ENCODE results near the gene TEX19. TPM values are rescaled to one million over a fixed set of nuclear protein-coding genes. Genes with fewer than 3 reads are reported as not detected.
"Not testable (repeated sequence)": the region's sequence is repeated elsewhere in the genome, so short reads cannot be mapped to it uniquely, and the experiment has no call there.

TEX19 gene
- total RNA-seq, 1 donor from 2014 or later: 0.10 TPM

DNA sequence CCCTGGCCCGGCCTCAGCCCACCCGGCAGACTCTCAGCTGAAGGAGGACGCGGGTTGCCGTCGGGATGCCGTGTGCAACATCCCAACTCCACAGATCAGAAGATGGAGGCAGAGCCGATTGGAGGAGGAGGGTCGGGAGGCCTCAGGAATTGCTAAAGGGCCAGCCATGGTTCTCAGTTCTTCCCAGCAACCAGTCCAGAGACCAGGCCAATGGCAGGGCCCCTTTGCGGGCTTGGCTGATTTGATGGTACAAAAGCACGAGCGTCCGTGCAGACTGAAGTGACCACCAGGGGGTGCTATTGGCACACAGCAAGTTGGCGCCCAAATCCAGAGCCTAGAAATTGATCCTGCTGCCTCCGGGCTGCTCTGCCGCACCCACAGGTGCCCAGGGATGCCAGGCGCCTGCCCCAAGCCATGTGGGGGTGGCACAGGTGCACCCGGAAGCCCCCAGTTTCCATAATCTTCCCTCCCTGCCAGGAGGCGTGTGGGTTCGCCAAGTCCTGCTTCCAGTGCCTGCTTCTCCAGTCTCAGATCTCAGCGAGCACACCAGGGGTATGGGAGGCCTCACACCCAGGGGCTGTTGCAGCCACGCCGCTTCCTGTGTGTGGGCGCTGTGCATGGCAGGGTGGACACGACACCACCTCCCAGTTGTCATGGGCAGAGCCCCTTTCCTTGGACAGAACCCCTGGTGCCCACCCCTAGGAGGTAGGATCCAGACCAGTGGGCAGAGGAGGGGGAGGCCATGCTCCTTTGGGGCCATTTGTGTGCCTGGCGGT lies 7.1 kb upstream of the TEX19 start:
- intact Hi-C loops (cut with micrococcal nuclease): loop anchor here (1.0 to 10.0 kb wide), 4 partner anchors 62 to 423 kb away; no protein-coding TSS in a partner anchor

DNA sequence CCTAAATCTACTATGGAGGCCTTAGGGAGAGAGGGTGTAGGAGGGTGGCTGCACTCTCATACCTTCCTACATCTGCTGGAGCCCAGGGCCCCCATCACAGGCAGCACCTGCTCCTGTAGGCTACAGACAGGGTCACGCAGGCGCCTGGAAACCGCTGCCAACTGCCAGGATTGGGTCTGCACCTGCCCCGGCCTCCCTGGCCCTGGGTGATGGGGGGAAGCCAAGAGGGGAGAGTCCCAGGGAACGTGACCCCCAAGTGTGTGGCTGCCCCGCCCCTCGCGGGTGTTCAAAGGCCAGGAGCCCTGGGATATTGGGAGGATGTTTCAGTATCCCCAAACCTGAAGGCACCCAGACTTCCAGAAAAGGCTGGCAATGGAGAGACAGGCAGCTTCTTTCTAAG lies 5.6 kb upstream of the TEX19 start:
- intact Hi-C loops (cut with micrococcal nuclease): loop anchor here (10.0 kb wide), 1 partner anchor 421 kb away; no protein-coding TSS in a partner anchor

DNA sequence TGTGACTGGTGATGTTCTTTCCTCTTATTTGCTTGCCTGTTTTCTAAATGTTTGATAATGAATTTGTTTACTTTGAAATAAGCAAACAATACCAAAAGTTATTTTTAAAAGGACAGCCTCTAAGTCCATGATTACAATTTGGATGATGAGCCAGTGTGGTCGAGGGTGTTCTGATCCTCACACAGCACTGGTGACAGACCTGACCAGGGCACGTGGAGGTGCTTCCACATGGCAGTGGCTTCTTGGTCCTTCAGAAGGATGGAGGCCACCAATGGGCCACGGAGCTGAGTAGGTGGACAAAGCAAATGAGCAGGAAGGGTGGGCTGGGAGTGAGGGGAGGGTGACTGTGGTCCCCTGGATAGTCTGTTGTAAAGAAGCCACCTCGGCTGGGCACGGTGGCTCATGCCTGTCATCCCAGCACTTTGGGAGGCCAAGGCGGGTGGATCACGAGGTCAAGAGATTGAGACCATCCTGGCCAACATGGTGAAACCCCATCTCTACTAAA lies 4.2 kb upstream of the TEX19 start:
- intact Hi-C loops (cut with micrococcal nuclease): loop anchor here (10.0 kb wide), 1 partner anchor 420 kb away; no protein-coding TSS in a partner anchor

DNA sequence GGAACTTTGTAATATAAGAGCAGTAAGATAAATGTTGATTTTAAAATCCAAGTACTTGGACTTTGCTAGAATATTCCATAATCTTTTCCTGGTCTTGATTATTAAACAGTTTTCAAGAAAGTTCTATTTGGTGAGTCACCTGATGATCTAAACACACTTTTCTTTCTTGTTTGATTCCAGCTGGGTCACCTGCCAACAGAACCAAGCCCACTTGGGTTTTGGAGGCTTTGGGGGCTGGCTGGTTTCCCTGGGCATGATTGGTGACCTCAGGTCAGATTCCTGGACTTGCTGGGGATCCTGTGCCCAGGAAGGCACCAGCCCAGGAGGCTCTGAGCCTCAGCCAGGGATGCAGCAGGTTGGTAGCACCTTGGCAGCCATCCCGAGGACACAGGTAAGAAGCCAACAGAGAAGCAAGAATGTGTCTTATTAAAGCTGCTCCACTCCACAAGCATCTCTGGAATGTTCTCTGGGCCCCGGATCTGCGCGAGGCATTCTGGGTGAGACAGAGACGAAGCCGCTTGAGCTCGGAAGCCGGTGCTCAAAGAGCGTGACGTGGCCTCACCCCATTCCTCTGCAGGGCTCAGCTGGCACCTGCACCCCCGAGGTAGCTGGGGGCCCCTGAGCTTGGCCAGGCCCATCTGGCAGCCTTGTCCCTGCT lies 3.1 kb upstream of the TEX19 start:
- intact Hi-C loops (cut with micrococcal nuclease): loop anchor here (10.0 kb wide), 1 partner anchor 419 kb away; no protein-coding TSS in a partner anchor

- intact Hi-C loops (cut with micrococcal nuclease): loop anchor here (10.0 kb wide), 1 partner anchor 418 kb away; no protein-coding TSS in a partner anchor
Observed at GRCh38 chr17:82356845-82357355, 2.1 kb upstream of the TEX19 start.

DNA sequence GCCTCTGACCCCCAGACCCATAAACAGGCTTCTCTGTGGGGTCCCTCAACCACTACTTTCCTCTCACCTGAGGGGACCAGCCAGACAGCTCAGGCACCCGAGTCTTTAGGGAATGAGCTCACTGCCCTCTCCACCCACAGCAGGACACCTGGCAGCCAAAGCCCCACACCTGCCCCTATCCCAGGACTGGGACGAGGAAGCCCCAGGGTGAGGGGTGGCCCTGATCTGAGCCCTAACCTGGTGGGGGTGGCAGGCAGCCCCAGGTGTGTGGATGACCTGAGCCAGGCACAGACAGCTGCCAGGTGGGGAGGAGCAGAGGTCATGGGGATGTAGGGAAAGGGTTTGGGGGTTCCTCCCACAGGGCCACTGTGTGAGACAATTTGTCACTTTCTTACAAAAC lies 1.7 kb upstream of the TEX19 start:
- intact Hi-C loops (cut with micrococcal nuclease): loop anchor here (10.0 kb wide), 1 partner anchor 417 kb away; no protein-coding TSS in a partner anchor

GRCh38 chr17:82359451-82360074 lies 516 bp downstream of the TEX19 start:
- intact Hi-C loops (cut with micrococcal nuclease): loop anchor here (10.0 kb wide), 1 partner anchor 415 kb away; no protein-coding TSS in a partner anchor

- intact Hi-C loops (cut with micrococcal nuclease): no loop called here
Observed at GRCh38 chr17:82361885-82362633, 3.0 kb downstream of the TEX19 start.

DNA sequence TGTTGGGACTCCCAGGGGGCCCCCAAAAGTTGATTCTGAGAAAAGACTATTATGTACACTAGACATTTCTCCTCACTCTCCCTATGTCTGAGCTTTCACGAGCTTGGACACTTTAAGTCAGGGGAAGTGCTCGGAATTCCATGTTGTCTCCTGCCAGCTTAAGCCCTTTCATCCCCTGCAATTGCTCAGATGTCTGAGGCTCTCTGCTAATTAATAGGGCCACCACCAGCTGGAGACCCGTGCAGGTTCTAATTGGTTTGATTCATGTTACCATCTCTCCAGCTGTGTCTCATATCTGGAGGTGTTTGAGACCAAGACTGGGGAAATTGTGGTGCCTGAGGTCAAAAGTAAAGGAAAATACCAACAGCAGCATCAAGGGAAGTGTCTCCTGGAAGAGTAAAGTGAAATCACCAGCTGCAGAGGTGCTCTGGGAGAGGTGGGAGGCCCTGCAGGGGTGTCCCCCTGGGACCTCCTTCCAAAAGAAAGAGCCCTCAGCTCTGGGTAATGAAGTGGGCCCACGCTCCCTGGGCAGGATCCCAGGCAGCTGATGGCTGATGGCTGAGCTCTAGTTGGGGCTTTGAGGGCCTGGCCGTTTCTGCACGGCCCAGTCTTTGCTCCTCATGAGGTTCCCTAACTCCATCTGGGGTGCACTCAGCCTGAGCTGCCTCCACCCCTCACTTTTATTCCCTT lies 6.7 kb downstream of the TEX19 start:
- intact Hi-C loops (cut with micrococcal nuclease): no loop called here

DNA sequence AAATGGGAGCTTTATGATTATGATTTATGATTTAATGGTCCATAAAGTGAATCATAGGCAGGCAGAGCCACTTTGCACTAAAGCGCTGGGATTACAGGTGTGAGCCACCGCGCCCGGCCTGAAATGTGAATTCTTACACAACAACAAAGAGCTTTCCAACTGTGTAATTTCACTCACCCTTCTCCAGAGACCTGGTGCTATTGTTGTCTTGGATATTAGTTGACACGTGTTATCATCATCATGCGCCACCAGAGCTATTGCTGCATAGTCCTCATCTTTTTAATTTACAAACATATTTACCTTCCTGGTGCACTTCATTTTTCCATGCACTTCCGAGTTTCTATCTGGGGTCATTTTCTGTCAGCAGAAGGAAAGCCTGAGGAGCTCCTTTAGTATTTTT lies 7.7 kb downstream of the TEX19 start:
- intact Hi-C loops (cut with micrococcal nuclease): no loop called here

- intact Hi-C loops (cut with micrococcal nuclease): no loop called here
Observed at GRCh38 chr17:82367724-82368524, 8.9 kb downstream of the TEX19 start.

- intact Hi-C loops (cut with micrococcal nuclease): no loop called here
Observed at GRCh38 chr17:82369211-82369610, 10.2 kb downstream of the TEX19 start.

DNA sequence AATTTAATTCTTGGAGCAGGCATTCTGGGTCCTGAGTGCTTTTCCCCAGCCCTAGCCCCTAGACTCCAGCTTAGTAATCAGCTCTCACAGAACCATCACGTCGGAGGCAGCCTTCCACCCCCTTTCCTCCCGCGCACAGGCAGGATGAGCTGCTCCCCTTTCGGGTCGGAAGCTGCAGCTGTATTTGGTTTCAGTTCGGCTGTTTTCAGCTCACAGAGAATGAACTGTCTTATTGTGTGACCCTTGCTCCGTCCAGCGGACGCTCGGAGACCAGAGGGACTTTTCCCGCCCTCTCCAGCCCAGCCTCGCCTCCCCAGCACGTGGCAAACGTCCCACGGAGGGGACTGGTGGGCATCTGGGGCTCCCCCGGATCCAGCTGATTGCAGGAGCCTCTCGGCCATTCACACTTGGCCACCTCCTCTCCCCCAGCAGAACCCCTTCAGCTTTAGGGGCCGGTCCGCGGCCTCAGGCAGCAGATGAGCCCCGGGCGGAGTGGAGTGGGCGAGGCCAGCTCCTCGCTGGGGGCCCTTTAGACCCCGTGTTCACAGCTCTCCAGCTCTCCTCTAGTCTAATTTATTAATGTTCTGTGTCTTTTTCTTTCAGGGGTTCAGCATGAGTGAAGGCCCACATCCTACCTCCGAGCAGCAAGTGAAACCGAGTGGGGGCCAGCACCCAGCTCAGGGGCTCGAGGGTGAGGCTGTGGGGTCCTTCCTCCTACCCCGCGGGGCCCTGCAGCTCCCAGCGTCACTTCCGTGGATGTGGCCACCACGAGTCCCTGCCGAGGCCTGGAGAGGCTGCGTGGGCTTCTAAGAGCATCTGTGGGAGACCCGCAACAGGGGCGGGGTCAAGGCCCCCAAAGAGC lies 11.7 kb downstream of the TEX19 start:
- intact Hi-C loops (cut with micrococcal nuclease): no loop called here

DNA sequence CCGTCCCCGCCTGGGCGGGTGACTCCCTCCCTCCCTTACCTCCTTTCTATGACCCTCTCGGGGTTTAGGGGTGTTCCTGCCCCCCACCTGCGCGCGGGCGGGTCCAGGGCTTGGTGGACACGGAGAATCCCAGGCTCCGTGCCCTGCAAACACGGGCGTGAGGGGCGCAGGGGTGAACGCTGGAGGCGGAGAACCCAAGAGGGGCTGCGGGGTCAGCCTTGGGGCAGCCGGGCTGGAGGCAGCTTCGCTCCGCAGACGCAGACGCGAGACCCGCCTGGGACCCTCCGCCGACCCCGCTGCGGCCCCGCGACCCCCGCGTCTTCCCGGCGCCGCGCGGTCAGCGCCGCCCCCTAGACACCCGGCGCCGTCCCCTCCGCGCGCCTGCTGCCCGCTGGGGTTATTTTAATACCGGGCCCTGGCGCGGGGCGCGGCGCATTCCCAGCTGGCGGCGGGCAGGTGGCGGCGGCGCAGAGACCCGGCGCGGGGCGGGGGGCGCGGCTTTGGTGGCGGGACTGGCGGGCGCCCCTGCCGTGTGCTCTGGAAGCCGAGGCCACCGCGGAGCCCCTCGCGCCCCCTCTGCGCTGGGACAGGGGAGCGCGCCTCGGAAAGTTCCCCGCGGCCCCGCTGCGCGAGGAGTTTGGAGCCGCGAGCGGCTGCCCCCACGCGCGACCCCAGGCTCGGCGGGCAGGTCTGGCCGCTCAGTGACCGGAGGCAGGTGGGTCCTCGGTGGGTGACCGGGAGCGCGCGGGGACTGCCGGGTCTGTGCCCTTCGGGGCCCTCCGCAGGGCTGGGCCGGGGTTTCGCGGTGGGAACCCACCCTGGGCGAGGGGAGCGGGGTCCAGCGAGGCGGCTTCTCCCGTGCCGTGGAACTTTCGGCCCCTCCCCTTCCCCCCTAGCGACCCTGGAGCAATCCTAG lies 12.5 kb downstream of the TEX19 start, which contains the start of gene UTS2R:
UTS2R (plus strand) TSS at position 433 of the 916 bp plus-strand sequence. CDS start 2,560 bp downstream, outside the sequence.
- intact Hi-C loops (cut with micrococcal nuclease): no loop called here

DNA sequence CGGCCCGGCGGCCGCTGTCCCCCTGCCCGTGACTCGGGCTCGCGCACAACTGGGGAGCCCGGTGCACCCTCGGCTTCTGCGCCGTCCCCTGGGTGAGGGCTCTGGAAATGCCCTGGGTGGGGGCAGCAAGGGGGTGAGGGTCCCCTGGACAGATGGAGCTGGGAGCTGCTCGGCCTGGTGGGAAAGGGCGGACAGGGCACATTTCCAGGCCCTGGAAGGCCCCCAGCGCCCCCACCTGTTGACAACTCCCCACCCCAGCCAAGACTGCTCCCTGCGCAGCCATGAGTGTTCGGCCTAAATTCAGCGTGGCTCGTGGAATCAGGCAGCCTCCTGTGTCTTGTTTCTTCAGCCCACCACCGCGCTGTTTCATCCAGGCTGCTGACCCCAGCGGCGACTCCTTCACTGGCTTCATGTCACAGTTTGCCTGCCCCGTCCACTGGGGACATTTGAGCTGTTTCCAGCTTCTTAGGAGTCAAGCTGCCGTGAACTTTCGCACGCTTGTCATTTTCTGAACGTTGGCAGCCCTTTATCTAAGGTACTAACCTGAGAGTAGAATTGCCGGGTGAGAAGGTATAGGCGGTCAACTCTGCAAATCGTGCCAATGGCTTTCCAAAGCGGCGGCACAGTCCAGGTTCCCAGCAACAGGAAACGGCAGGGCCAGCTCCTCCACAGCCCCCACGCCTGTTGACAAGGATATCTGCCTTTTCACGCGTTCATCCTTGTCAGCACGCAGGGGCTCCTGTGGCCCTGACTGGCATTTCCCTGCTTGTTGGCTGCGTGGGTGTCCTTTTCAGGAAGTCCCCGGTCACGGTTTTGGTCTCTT lies 13.4 kb downstream of the TEX19 start:
- intact Hi-C loops (cut with micrococcal nuclease): no loop called here

- intact Hi-C loops (cut with micrococcal nuclease): not testable (repeated sequence)
Observed at GRCh38 chr17:82373072-82373452, 14.0 kb downstream of the TEX19 start.

Measured in T-helper 1 cell treated with Interleukin-12 subunit alpha and Interleukin-12 subunit beta and Interleukin-4 antibody, amounts not matched to agents 30 ng/mL and 1 ng/mL, for 36 hours (primary cell).